Esophagus muscularis mucosa (tissue), 4 donors: Measurements from ENCODE around the gene LRMDA. TPM values are rescaled to one million over a fixed set of nuclear protein-coding genes. Genes with fewer than 3 reads are reported as not detected.

Source experiments
- DNase-seq: peaks from one replicate; pipeline ENCODE4 v3.0.0-alpha.2; 2017; ENCODE audit errors: extremely low spot score
- H3K27ac ChIP-seq, 4 donors: fragments of 200-600 bp; sonication (generic); replicated peaks in 1 of 4; 1 replicate in 3 of 4; 2 replicates in 1 of 4; pipeline ENCODE4 v1.5.1; 2016 to 2019; ENCODE audit warnings: mild to moderate bottlenecking in 1 of 4
- H3K27me3 ChIP-seq, 4 donors: fragments of 200-600 bp; sonication (generic); one replicate each; pipeline versions ENCODE4 v1.5.1 to v1.6.0; 2016 to 2019
- H3K36me3 ChIP-seq, 4 donors: fragments of 200-600 bp; sonication (generic); one replicate each; pipeline ENCODE4 v1.5.1; 2016 to 2019
- H3K4me1 ChIP-seq, 4 donors: fragments of 200-600 bp; sonication (generic); one replicate each; pipeline ENCODE4 v1.5.1; 2016 to 2019
- H3K4me3 ChIP-seq, 4 donors: fragments of 200-600 bp; sonication (generic); 1 replicate in 2 of 4; 2 replicates in 2 of 4; pipeline ENCODE4 v1.5.1; 2016 to 2019; ENCODE audit warnings: mild to moderate bottlenecking in 4 of 4, moderate library complexity in 1 of 4
- H3K9me3 ChIP-seq, 4 donors: fragments of 200-600 bp; sonication (generic); 1 replicate in 3 of 4; 2 replicates in 1 of 4; pipeline ENCODE4 v1.5.1; 2016 to 2019
- CTCF ChIP-seq, 3 experiments: fragments of 200-600 bp in 2 of 3; fragments of 450-650 bp in 1 of 3; sonication (generic) in 2 of 3; IDR thresholded peaks; one replicate each; pipeline ENCODE4 v1.5.1; 2017 to 2019; ENCODE audit warnings: antibody characterized with exemption in 3 of 3, mild to moderate bottlenecking in 2 of 3, moderate library complexity in 1 of 3
- EP300 ChIP-seq: sonication (generic); formaldehyde crosslinking; IDR thresholded peaks from one replicate; pipeline ENCODE4 v1.6.1; 2017; ENCODE audit warnings: antibody characterized with exemption
- POLR2A ChIP-seq: fragments of 450-650 bp; IDR thresholded peaks from one replicate; pipeline ENCODE4 v1.6.1; 2017; ENCODE audit warnings: antibody characterized with exemption, moderate library complexity, mild to moderate bottlenecking, low read depth
- POLR2AphosphoS5 ChIP-seq, 2 donors: sonication (generic); formaldehyde crosslinking; IDR thresholded peaks; one replicate each; pipeline ENCODE4 v1.6.1; 2017; ENCODE audit warnings: antibody characterized with exemption in 2 of 2
- WGBS: methylation state at CpG from one replicate; pipeline ENCODE4 v1.1.5; 2018; 5-methylcytosine and 5-hydroxymethylcytosine counted together
- intact Hi-C: fragments of 100-400 bp; cut with DNase I; formaldehyde crosslinking; loops from one replicate; pipeline ENCODE4 v1.15.1; 2023
- total RNA-seq, 4 donors: library from RNA; depleted of rRNA; stranded (reverse); fragments of >200 nt; gene quantifications; one replicate each; pipeline versions ENCODE4 v1.1.0 to v1.2.1, GENCODE V29; 2016

Gene LRMDA
- total RNA-seq, 4 donors from 2014 or later, result 14.3 to 34.9 (median 26.5) TPM

- Histone ChIP-seq H3K27me3 (no peaks in the 10 kb centered on the region), H3K4me3 (no peak overlapping the region), H3K9me3 (no peaks in the 10 kb centered on the region), H3K36me3 (no peaks in the 10 kb centered on the region), H3K27ac (no peak overlapping the region), H3K4me1 (no peaks in the 10 kb centered on the region)
- TF ChIP-seq EP300, result no peak
- no peak for TF ChIP-seq POLR2AphosphoS5 (IDR thresholded peaks at IDR 0.05)
- 77% methylated on average over 4 of the region's 4 CpGs for WGBS
- DNase-seq, result peak; percentile 12
- intact Hi-C loops, result no loop called here
Observed at GRCh38 chr10:75818552-75818951, 387.1 kb downstream of the LRMDA start.

DNA sequence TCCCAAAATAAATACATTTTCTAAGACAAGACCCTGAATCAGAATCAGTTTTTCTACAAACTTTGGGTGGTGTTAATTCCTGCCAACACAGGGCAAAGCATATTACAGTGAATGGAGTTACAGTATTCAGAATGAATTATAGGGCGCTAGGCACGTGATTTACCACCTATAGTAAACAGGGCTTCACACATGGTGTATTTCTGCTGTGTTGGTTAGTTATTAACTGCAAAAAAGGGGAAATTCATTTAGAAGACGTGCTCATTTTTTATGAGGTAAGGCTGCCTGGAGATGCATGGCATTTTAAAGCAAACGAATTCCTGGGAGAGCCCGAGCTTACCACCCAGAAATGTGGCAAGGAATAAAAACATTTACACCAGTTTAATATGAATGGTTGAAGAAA lies 393.8 kb downstream of the LRMDA start:
- WGBS, result 72% methylated on average over 5 of the region's 5 CpGs
- H3K4me1 ChIP-seq, result peaks cover 0 to 15% (median 10%) of the 10 kb centered on the region in 4 donors
- H3K27me3 ChIP-seq, result no peaks in the 10 kb centered on the region
- H3K27ac ChIP-seq, result no peak overlapping the region
- no peaks in the 10 kb centered on the region for H3K36me3 ChIP-seq
- intact Hi-C loops, result no loop called here
- DNase-seq, result no peak
- no peak overlapping the region for H3K4me3 ChIP-seq
- TF ChIP-seq POLR2A (no peak), CTCF (IDR thresholded peaks at IDR 0.05) (no peak), EP300 (no peak), POLR2AphosphoS5 (IDR thresholded peaks at IDR 0.05) (no peak)
- H3K9me3 ChIP-seq, result no peaks in the 10 kb centered on the region

DNA sequence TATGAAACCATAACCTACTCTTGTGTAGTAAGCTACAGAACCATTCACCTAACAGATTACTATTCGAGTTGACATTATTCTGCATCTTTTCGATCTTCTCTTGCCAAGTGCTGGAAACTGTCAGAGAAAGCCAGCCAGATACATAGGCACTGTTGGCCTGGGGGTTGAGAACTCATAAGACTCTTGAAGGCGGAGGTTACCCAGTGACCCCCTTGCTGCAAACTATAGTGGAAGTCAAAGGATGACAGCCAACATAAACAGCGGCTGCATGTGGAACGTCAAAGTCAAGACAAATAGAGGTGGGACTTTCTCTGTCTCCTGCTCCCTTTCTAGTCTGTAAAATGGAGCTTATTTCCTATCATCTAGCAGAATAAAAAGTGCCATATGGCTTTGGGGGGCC lies 394.2 kb downstream of the LRMDA start:
- no peak for TF ChIP-seq POLR2AphosphoS5 (IDR thresholded peaks at IDR 0.05)
- no peak for TF ChIP-seq EP300
- TF ChIP-seq CTCF (IDR thresholded peaks at IDR 0.05), result no peak
- TF ChIP-seq POLR2A, result no peak
- 58% methylated on average over 5 of the region's 5 CpGs for WGBS

DNA sequence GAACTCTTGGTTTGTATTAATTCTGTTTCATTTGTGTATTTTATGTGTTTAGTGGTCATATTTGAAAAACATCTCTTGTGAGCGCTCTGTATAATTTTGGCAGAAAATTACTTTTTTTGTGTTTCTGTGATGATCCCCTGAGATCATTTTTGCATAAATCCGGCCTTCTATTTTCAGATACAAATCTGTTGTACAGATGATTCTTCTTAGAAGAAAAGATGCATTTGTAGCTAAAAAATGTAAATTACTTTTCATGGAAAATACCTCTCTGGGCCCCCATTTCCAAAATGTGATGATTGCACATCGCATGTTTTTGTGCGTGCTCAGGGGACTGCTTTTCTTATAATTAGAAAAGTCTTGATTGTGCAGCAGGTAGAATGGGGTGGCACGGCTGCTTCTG lies 395.4 kb downstream of the LRMDA start:
- DNase-seq, result peak; percentile 39
- intact Hi-C loops, result no loop called here
- TF ChIP-seq POLR2AphosphoS5 (IDR thresholded peaks at IDR 0.05) (no peak), CTCF (IDR thresholded peaks at IDR 0.05) (no peak), EP300 (no peak), POLR2A (no peak)
- no peaks in the 10 kb centered on the region for H3K27me3 ChIP-seq
- WGBS, result 94% methylated on average over 5 of the region's 5 CpGs
- no peaks in the 10 kb centered on the region for H3K36me3 ChIP-seq
- peaks cover 0 to 15% (median 10%) of the 10 kb centered on the region in 4 donors for H3K4me1 ChIP-seq
- no peak overlapping the region for H3K4me3 ChIP-seq
- H3K27ac ChIP-seq, result no peak overlapping the region
- no peaks in the 10 kb centered on the region for H3K9me3 ChIP-seq

More for the DNA sequence above, 394.2 kb downstream of the LRMDA start:
- Histone ChIP-seq H3K36me3 (no peaks in the 10 kb centered on the region), H3K9me3 (no peaks in the 10 kb centered on the region), H3K27me3 (no peaks in the 10 kb centered on the region), H3K27ac (no peak overlapping the region), H3K4me3 (no peak overlapping the region), H3K4me1 (peaks cover 0 to 15% (median 10%) of the 10 kb centered on the region in 4 donors)
- intact Hi-C loops, result no loop called here
- peak; percentile 64 for DNase-seq

DNA sequence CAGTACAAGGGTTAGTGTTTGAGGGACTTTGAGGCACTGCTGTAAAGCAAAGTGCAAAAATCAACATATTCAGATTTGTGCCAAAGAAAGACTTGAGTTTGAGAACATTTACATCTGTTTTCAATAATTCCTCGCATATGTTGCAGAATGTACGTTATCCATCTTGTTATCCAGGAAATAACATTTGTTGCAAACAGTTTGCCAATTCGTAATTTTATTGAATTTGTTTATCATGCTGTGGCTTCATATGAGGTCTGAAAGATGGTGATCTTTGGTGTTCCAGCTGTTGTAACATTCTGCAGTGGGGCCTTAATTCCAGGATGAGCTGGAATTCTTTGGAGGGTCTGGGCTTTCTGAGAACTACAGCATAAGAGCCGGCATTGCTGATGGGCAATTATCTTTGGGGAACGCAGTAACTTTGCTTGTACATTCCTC lies 396.2 kb downstream of the LRMDA start:
- 86% methylated on average over 5 of the region's 5 CpGs for WGBS
- Histone ChIP-seq H3K9me3 (no peaks in the 10 kb centered on the region), H3K27ac (no peak overlapping the region), H3K4me3 (no peak overlapping the region), H3K27me3 (no peaks in the 10 kb centered on the region), H3K36me3 (no peaks in the 10 kb centered on the region), H3K4me1 (peaks cover 0 to 15% (median 10%) of the 10 kb centered on the region in 4 donors)
- TF ChIP-seq POLR2A, result no peak
- TF ChIP-seq EP300, result no peak
- TF ChIP-seq POLR2AphosphoS5 (IDR thresholded peaks at IDR 0.05), result no peak
- no peak for TF ChIP-seq CTCF (IDR thresholded peaks at IDR 0.05)
- intact Hi-C loops, result no loop called here
- peak; percentile 47 for DNase-seq
